ENCODE results near the gene TMEFF2.

The TMEFF2 gene

GRCh38 chr2:191915750-191916149 lies 279.0 kb downstream of the TMEFF2 start:
- Mint-ChIP-seq H3K27me3 (ENCODE audit: low read depth, poor library complexity) (peaks cover 2% of the 10 kb centered on the region), H3K27ac (no peak overlapping the region), H3K4me3 (no peak overlapping the region), H3K4me1 (peaks cover 15% of the 10 kb centered on the region), H3K36me3 (ENCODE audit: low read depth) (no peaks in the 10 kb centered on the region), H3K9me3 (no peaks in the 10 kb centered on the region)
- no peak for TF ChIP-seq CTCF (IDR thresholded peaks at IDR 0.05)
- DNase-seq = no peak

GRCh38 chr2:191913796-191914195 lies 280.9 kb downstream of the TMEFF2 start:
- Mint-ChIP-seq H3K27me3 (ENCODE audit: low read depth, poor library complexity) (peaks cover 2% of the 10 kb centered on the region), H3K36me3 (ENCODE audit: low read depth) (no peaks in the 10 kb centered on the region), H3K9me3 (no peaks in the 10 kb centered on the region), H3K4me3 (no peak overlapping the region), H3K27ac (no peak overlapping the region), H3K4me1 (peaks cover 15% of the 10 kb centered on the region)
- no peak for DNase-seq
- no peak for TF ChIP-seq CTCF (IDR thresholded peaks at IDR 0.05)

- H3K4me3 Mint-ChIP-seq = no peak overlapping the region
- H3K9me3 Mint-ChIP-seq = no peaks in the 10 kb centered on the region
- peaks cover 2% of the 10 kb centered on the region for H3K27me3 Mint-ChIP-seq (ENCODE audit: low read depth, poor library complexity)
- no peak for TF ChIP-seq CTCF (IDR thresholded peaks at IDR 0.05)
- H3K36me3 Mint-ChIP-seq (ENCODE audit: low read depth) = no peaks in the 10 kb centered on the region
- peaks cover 7% of the 10 kb centered on the region for H3K4me1 Mint-ChIP-seq
- DNase-seq = no peak
- no peak overlapping the region for H3K27ac Mint-ChIP-seq
Observed at GRCh38 chr2:191912764-191913163, 282.0 kb downstream of the TMEFF2 start.

GRCh38 chr2:191910518-191910917 lies 284.2 kb downstream of the TMEFF2 start:
- H3K27ac Mint-ChIP-seq = no peak overlapping the region
- DNase-seq = no peak
- no peaks in the 10 kb centered on the region for H3K9me3 Mint-ChIP-seq
- H3K36me3 Mint-ChIP-seq (ENCODE audit: low read depth) = no peaks in the 10 kb centered on the region
- no peak overlapping the region for H3K4me3 Mint-ChIP-seq
- TF ChIP-seq CTCF (IDR thresholded peaks at IDR 0.05) = no peak
- peaks cover 2% of the 10 kb centered on the region for H3K27me3 Mint-ChIP-seq (ENCODE audit: low read depth, poor library complexity)
- H3K4me1 Mint-ChIP-seq = no peaks in the 10 kb centered on the region

- peaks cover 2% of the 10 kb centered on the region for H3K27me3 Mint-ChIP-seq (ENCODE audit: low read depth, poor library complexity)
- no peak for DNase-seq
- no peaks in the 10 kb centered on the region for H3K36me3 Mint-ChIP-seq (ENCODE audit: low read depth)
- no peak for TF ChIP-seq CTCF (IDR thresholded peaks at IDR 0.05)
- H3K4me1 Mint-ChIP-seq = no peaks in the 10 kb centered on the region
- no peak overlapping the region for H3K27ac Mint-ChIP-seq
- no peak overlapping the region for H3K4me3 Mint-ChIP-seq
- no peaks in the 10 kb centered on the region for H3K9me3 Mint-ChIP-seq
Observed at GRCh38 chr2:191908874-191909273, 285.9 kb downstream of the TMEFF2 start.

GRCh38 chr2:191907545-191907944 lies 287.2 kb downstream of the TMEFF2 start:
- Mint-ChIP-seq H3K36me3 (ENCODE audit: low read depth) (no peaks in the 10 kb centered on the region), H3K27ac (no peak overlapping the region), H3K27me3 (ENCODE audit: low read depth, poor library complexity) (peaks cover 2% of the 10 kb centered on the region), H3K4me1 (no peaks in the 10 kb centered on the region), H3K9me3 (no peaks in the 10 kb centered on the region), H3K4me3 (no peak overlapping the region)
- TF ChIP-seq CTCF (IDR thresholded peaks at IDR 0.05) = no peak
- DNase-seq = no peak

Data from nephron progenitor cell (in vitro differentiated cells).